Stimulated activated CD4-positive, alpha-beta T cell treated with anti-CD3 and anti-CD28 coated beads, Interleukin-2, amount 100 ng/mL, for 4 hours (primary cell): ENCODE data around the gene ZNF462.
"Not testable (repeated sequence)": the region's sequence is repeated elsewhere in the genome, so short reads cannot be mapped to it uniquely, and the experiment has no call there.

ENCODE experiments used
- DNase-seq: peaks from one replicate; pipeline ENCODE4 v3.0.0-alpha.2; 2020; ENCODE audit warnings: low read depth

Gene ZNF462

GRCh38 chr9:106862821-106863720, at the start of gene ZNF462:
Gene ZNF462, plus strand, starts transcription at chr9:106863166. Its CDS starts 60,218 bp downstream, at chr9:106923384.
- DNase-seq = no peak

GRCh38 chr9:106816524-106816923, 46.4 kb upstream of the ZNF462 start:
- no peak for DNase-seq

- DNase-seq = no peak
Measured at GRCh38 chr9:106818034-106818433, 44.9 kb upstream of the ZNF462 start.

- DNase-seq = no peak
Measured at GRCh38 chr9:106820866-106821265, 42.1 kb upstream of the ZNF462 start.

- DNase-seq = no peak
Measured at GRCh38 chr9:106828070-106828469, 34.9 kb upstream of the ZNF462 start.

- no peak for DNase-seq
Measured at GRCh38 chr9:106828965-106829364, 34.0 kb upstream of the ZNF462 start.

- no peak for DNase-seq
Measured at GRCh38 chr9:106829666-106830408, 33.1 kb upstream of the ZNF462 start.

- DNase-seq = no peak
Measured at GRCh38 chr9:106830527-106831150, 32.3 kb upstream of the ZNF462 start.

GRCh38 chr9:106834888-106835287, 28.1 kb upstream of the ZNF462 start:
- DNase-seq = no peak

GRCh38 chr9:106835840-106836239, 27.1 kb upstream of the ZNF462 start:
- no peak for DNase-seq

GRCh38 chr9:106843371-106843770, 19.6 kb upstream of the ZNF462 start:
- no peak for DNase-seq

GRCh38 chr9:106846307-106846706, 16.7 kb upstream of the ZNF462 start:
- no peak for DNase-seq

GRCh38 chr9:106846857-106847256, 16.1 kb upstream of the ZNF462 start:
- DNase-seq = no peak

- DNase-seq = not testable (repeated sequence)
Measured at GRCh38 chr9:106851640-106852039, 11.3 kb upstream of the ZNF462 start.

- no peak for DNase-seq
Measured at GRCh38 chr9:106857811-106858470, 5.0 kb upstream of the ZNF462 start.

GRCh38 chr9:106859957-106860720, 2.8 kb upstream of the ZNF462 start:
- no peak for DNase-seq

GRCh38 chr9:106860721-106861639, 2.0 kb upstream of the ZNF462 start:
- DNase-seq = no peak

GRCh38 chr9:106861640-106862109, 1.3 kb upstream of the ZNF462 start:
- DNase-seq = no peak

- DNase-seq = no peak
Measured at GRCh38 chr9:106862110-106862820, 701 bp upstream of the ZNF462 start.
